Measurements from ENCODE around the gene SGIP1.

DNA sequence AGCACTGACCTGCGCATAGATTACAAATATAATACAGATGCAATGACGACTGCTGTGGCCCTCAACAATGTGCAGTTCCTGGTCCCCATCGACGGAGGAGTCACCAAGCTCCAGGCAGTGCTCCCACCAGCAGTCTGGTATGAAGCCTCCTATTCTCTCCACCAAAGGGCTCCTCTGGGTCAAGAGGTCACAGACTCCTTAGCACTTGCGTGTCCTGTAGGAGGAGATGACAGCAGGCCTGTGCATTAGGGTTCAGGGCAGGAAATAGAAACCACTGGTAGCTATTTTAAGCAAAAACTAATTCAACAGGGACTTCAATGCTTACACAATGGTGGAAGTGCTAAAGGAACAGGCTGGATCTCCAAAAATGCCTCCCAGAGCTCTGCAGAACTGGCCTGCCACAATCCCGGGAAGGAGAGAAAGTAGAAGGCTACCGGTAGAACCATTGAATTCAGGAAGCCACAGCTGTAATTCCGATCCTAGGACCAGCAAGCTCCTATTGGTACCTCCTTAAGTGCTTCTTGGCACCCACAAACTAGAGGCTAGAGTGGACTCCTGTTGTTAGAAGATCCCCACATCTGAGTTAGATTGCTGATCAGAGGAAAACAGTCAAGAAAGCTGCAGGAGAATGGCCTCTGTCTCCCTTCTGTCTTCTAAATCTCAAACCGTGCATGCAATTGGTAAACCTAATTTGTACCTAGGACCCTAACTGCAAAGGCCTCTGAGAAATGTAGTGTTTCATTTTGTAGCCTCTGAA is 205.6 kb downstream of the SGIP1 start:
- TF ChIP-seq, protein P1, sequence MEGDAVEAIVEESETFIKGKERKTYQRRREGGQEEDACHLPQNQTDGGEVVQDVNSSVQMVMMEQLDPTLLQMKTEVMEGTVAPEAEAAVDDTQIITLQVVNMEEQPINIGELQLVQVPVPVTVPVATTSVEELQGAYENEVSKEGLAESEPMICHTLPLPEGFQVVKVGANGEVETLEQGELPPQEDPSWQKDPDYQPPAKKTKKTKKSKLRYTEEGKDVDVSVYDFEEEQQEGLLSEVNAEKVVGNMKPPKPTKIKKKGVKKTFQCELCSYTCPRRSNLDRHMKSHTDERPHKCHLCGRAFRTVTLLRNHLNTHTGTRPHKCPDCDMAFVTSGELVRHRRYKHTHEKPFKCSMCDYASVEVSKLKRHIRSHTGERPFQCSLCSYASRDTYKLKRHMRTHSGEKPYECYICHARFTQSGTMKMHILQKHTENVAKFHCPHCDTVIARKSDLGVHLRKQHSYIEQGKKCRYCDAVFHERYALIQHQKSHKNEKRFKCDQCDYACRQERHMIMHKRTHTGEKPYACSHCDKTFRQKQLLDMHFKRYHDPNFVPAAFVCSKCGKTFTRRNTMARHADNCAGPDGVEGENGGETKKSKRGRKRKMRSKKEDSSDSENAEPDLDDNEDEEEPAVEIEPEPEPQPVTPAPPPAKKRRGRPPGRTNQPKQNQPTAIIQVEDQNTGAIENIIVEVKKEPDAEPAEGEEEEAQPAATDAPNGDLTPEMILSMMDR (IDR thresholded peaks at IDR 0.05; ENCODE audit: low read length), result no peak
- no peak for TF ChIP-seq EZH2 (IDR thresholded peaks at IDR 0.05; ENCODE audit: borderline replicate concordance, low read length)
